ENCODE measurements around the gene TBCD.

TBCD gene

DNA sequence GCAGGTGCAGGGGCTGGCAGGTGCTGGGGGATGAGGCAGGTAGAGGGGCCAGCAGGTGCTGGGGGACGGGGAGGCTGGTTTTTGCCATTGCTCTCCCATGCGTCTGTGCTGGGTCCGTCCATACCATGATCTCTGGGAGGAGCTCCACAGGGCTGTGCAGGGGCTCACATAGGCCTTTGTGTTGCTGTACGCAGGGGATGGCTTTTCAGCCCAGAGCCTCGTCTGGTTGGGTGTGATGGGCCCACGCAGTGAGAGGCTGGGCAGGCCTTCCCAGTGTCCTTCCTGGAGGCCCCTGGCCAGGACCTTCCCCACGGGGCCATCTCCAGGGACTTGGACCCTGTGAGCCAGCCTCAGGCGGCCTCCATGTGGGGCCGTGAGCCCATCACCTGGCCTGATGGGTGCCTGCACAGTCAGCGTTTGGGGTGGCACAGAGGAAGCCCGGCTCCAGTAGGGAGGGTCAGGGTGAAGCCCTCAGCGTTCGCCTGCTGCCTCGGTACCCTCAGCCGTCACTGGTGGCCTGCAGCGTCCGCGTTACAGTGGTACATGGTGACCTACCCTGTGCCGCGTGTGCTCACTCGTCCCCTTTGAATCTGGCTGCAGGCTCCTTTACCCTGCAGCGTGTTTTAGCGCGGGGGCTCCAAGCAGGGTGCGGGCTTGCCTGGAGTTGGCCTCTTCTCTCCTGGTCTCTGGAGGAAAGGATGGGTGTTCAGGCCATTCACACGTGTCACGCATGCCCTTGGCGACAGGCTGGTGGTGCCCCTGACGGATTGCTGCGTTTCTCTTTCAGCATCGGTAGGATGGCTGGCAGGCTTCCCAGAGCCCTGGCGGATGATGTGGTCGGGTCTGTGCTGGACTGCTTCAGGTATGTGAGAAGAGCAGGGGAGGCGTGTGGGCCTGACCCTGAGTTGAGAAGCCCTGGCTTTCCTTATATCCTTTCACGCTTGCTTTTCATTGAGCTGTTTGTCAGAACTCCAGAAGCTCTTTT, 57.3 kb downstream of the TBCD start:
- DNase-seq (ENCODE audit: extremely low read depth, low read depth) = no peak

DNA sequence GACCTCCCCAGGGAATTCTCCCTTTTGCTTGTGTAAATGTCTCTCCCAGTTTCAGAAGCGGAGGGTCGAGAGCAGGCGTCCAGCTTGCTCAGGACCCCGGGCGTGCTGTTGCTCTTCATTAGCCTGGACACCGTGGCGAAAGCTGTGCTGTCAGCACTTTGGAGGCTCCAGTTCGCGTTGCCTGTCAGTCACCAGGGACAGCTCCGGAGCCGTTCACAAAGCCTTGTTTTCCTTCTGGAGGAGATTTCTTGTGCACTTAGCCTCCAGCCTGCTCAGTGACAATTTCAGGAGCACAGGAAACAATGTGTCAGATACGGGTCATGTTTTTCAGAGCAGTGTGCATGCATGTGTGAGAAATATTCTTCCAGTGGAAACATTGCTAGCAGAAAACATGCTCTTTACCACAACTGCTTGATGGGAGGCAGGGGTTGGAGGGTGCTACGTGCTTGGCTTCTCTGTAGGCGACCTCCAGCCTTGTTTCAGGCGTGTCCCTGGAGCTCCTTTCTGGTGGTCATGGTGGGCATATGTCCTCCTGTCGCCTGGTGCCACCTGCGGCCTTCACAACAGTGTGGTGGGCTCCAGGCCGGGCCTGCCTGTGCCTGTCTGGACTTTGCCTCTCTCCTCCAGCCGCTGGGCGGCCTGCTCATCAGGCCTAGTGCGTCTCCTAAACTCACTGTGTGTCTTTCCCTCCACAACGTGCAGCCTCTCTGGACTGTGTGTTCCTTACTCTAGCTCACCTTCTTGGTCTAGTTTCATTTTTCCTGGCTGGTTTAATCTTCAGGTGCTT, 59.0 kb downstream of the TBCD start:
- TF ChIP-seq, protein P1, sequence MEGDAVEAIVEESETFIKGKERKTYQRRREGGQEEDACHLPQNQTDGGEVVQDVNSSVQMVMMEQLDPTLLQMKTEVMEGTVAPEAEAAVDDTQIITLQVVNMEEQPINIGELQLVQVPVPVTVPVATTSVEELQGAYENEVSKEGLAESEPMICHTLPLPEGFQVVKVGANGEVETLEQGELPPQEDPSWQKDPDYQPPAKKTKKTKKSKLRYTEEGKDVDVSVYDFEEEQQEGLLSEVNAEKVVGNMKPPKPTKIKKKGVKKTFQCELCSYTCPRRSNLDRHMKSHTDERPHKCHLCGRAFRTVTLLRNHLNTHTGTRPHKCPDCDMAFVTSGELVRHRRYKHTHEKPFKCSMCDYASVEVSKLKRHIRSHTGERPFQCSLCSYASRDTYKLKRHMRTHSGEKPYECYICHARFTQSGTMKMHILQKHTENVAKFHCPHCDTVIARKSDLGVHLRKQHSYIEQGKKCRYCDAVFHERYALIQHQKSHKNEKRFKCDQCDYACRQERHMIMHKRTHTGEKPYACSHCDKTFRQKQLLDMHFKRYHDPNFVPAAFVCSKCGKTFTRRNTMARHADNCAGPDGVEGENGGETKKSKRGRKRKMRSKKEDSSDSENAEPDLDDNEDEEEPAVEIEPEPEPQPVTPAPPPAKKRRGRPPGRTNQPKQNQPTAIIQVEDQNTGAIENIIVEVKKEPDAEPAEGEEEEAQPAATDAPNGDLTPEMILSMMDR (IDR thresholded peaks at IDR 0.05; ENCODE audit: low read depth, low read length) = no peak
- DNase-seq (ENCODE audit: extremely low read depth, low read depth) = no peak

More for the DNA sequence above, 57.3 kb downstream of the TBCD start:
- TF ChIP-seq, protein P1 (IDR thresholded peaks at IDR 0.05; ENCODE audit: low read depth, low read length) = no peak

DNA sequence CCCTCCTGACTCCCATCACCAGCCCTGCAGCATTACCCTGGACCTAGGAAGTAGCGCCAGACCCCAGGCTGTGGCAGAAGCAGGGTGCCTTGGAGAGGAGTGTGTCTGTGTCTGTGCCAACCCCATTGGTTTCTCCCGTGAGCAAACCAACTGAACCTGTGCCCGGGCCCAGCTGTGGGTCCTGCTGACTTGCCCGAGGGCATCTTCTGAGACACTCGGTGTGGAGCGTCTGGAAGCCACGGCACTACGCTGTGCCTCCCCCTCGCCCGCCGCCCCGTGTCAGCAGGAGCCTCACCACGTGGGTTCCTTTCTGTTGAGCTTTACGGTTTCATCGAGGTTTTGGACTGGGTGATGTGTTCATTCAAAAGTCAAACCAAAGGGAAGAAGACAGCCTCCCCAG, 60.2 kb downstream of the TBCD start:
- no peak for DNase-seq (ENCODE audit: extremely low read depth, low read depth)
- TF ChIP-seq, protein P1 (IDR thresholded peaks at IDR 0.05; ENCODE audit: low read depth, low read length) = no peak

DNA sequence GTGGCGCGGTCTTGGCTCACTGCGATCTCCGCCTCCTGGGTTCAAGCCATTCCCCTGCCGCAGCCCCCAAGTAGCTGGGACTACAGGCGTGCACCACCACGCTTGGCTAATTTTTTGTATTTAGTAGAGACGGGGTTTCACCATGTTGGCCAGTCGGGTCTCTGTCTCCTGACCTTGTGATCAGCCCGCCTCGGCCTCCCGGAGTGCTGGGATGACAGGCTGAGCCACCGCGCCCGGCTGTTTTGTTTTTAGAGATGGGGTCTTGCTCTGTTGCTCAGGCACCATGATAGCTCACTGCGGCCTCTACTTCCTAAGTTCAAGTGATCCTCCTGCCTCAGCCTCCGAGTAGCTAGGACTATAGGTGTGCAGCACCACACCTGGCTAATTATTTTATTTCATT, 60.7 kb downstream of the TBCD start:
- DNase-seq (ENCODE audit: extremely low read depth, low read depth) = no peak
- TF ChIP-seq, protein P1 (IDR thresholded peaks at IDR 0.05; ENCODE audit: low read depth, low read length) = no peak

DNA sequence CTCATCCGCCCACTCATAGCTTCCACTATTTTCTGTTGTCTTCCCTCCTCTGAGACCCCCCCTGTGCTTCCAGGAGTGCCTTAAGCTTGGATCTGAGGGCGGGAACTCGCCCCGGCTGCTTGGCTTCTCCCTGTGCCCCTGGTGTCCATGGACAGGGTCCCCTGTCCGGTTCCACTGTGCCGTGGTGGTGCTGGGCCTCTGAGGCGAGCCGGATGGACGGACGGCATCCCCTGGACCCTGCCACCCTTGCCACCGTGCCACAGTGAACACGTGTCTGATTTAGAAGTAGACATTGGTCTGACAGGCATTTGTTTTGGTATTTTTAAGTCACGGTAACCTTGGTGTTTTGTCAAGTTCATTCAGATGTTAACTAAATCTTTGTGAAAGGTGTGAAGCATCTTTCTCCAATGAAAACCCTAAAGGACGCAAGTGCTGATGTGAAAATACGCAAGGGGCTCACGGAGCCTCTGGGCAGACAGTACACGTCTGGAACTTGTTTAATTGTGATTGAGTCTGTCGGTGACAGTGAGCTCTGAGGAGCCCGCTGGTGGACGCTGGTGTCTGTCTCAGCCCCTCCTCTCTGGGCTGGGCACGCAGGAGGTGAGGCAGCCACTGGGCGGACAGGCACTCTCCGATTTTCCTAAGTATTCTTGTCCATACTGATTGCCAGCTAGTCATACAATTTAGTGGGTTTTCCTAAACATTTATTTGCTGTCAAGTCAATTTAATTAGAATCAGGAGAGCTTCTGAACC, 61.6 kb downstream of the TBCD start:
- DNase-seq (ENCODE audit: extremely low read depth, low read depth) = no peak
- TF ChIP-seq, protein P1 (IDR thresholded peaks at IDR 0.05; ENCODE audit: low read depth, low read length) = no peak

DNA sequence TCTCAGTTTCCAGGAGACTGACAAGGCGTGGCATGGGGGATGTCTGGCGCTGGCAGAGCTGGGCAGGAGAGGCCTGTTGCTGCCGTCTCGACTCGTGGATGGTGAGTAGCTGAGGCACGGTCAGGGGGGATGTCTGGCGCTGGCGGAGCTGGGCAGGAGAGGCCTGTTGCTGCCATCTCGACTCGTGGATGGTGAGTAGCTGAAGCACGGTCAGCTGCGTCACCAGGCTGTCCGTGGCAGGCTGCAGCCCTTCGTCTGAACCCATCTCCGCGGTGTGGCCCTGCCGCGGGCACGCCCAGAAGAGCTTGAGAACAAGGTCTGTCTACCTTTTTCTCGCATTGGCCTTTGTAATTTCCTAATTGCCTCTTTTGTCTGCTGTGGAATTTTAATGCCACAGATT, 63.0 kb downstream of the TBCD start:
- DNase-seq (ENCODE audit: extremely low read depth, low read depth) = no peak
- TF ChIP-seq, protein P1 (IDR thresholded peaks at IDR 0.05; ENCODE audit: low read depth, low read length) = no peak

Data from AG09319 (cell line).